Peyer's patch (tissue), 4 donors: ENCODE measurements around the gene TGFBI.

Source experiments
- POLR2A ChIP-seq, 2 donors: fragments of 450-650 bp; IDR thresholded peaks; one replicate each; pipeline ENCODE4 v1.5.1; 2017; ENCODE audit warnings: antibody characterized with exemption in 2 of 2, mild to moderate bottlenecking in 2 of 2, moderate library complexity in 2 of 2
- TF ChIP-seq, protein P1 (sequence below), 6 experiments: fragments of 450-650 bp in 4 of 6; fragments of 200-600 bp in 2 of 6; sonication (generic) in 1 of 6; IDR thresholded peaks; one replicate each; pipeline ENCODE4 v1.5.1; 2017 to 2019; ENCODE audit warnings: antibody characterized with exemption in 6 of 6, mild to moderate bottlenecking in 3 of 6, moderate library complexity in 1 of 6

DNA sequence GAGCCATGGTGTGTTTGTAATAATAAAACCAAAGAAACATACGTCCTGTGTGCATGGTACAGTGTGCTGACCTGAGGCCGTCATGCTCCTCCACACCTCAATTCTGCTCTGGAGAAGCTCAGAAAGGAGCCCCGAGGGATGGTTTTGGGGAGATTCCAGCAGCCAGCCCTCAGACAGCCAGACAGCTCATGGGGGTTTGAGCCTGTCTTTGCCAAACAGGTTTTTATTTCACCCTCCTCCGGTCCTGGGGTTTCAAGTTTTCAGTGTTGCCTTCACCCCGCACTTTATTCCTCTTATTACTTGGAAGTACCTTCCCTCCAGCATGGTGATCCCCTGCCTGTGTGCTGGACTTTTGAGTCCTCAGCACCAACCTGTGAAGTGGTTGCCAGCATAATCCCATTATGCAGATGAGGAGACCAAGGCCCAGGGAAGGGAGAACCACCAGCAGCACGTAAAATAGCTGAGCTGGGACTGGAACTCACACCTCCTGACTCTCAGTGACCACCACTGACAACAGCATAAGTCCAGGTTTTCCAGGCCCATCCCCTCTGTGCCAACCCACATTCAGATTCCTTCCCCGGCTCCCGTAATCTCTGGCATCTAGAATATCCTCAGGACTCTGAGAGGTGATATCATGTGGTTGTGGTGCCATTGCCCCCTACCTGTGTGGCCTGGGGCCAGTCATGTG, 35.1 kb downstream of the TGFBI start:
- TF ChIP-seq, protein P1, sequence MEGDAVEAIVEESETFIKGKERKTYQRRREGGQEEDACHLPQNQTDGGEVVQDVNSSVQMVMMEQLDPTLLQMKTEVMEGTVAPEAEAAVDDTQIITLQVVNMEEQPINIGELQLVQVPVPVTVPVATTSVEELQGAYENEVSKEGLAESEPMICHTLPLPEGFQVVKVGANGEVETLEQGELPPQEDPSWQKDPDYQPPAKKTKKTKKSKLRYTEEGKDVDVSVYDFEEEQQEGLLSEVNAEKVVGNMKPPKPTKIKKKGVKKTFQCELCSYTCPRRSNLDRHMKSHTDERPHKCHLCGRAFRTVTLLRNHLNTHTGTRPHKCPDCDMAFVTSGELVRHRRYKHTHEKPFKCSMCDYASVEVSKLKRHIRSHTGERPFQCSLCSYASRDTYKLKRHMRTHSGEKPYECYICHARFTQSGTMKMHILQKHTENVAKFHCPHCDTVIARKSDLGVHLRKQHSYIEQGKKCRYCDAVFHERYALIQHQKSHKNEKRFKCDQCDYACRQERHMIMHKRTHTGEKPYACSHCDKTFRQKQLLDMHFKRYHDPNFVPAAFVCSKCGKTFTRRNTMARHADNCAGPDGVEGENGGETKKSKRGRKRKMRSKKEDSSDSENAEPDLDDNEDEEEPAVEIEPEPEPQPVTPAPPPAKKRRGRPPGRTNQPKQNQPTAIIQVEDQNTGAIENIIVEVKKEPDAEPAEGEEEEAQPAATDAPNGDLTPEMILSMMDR (IDR thresholded peaks at IDR 0.05) = no peak
- TF ChIP-seq POLR2A (IDR thresholded peaks at IDR 0.05) = no peak
